Peyer's patch (tissue), 4 donors: ENCODE results near the gene KHDC4. TPM values are rescaled to one million over a fixed set of nuclear protein-coding genes. Genes with fewer than 3 reads are reported as not detected.
A peak's percentile ranks its signal among the peaks of the same experiment; 100 is the strongest.

Experiments
- DNase-seq, 3 donors: peaks; one replicate each; pipeline ENCODE4 v3.0.0-alpha.2; 2017 to 2019
- H3K27ac ChIP-seq, 4 donors: fragments of 200-600 bp; sonication (generic); one replicate each; pipeline ENCODE4 v1.5.1; 2016 to 2019
- H3K27me3 ChIP-seq, 2 donors: fragments of 200-600 bp; sonication (generic); one replicate each; pipeline ENCODE4 v1.5.1; 2019
- H3K36me3 ChIP-seq, 3 donors: fragments of 200-600 bp; sonication (generic); one replicate each; pipeline ENCODE4 v1.5.1; 2016 to 2019
- H3K4me1 ChIP-seq, 4 donors: fragments of 200-600 bp; sonication (generic); one replicate each; pipeline ENCODE4 v1.5.1; 2016 to 2019
- H3K4me3 ChIP-seq, 4 donors: fragments of 200-600 bp; sonication (generic); 1 replicate in 3 of 4; 2 replicates in 1 of 4; pipeline ENCODE4 v1.5.1; 2016 to 2019; ENCODE audit warnings: mild to moderate bottlenecking in 1 of 4
- H3K9me3 ChIP-seq, 4 donors: fragments of 200-600 bp; sonication (generic); one replicate each; pipeline ENCODE4 v1.5.1; 2016 to 2019; ENCODE audit warnings: mild to moderate bottlenecking in 1 of 4
- POLR2A ChIP-seq, 2 donors: fragments of 450-650 bp; IDR thresholded peaks; one replicate each; pipeline ENCODE4 v1.5.1; 2017; ENCODE audit warnings: antibody characterized with exemption in 2 of 2, mild to moderate bottlenecking in 2 of 2, moderate library complexity in 2 of 2
- total RNA-seq, 4 donors: library from RNA; depleted of rRNA; stranded (reverse); fragments of >200 nt; gene quantifications; one replicate each; pipeline ENCODE4 v1.1.0, GENCODE V29; 2016
- TF ChIP-seq, protein P1 (sequence below), 6 experiments: fragments of 450-650 bp in 4 of 6; fragments of 200-600 bp in 2 of 6; sonication (generic) in 1 of 6; IDR thresholded peaks; one replicate each; pipeline ENCODE4 v1.5.1; 2017 to 2019; ENCODE audit warnings: antibody characterized with exemption in 6 of 6, mild to moderate bottlenecking in 3 of 6, moderate library complexity in 1 of 6

Gene KHDC4
- total RNA-seq, result 100 to 1,000 TPM in 2 of 4 donors, 10 to 100 TPM in 2; 71.5 to 146 (median 96.4) TPM

- peaks cover 0 to 26% (median 0%) of the 10 kb centered on the region in 3 donors for H3K36me3 ChIP-seq
- TF ChIP-seq POLR2A (IDR thresholded peaks at IDR 0.05), result peak; percentile 99
- TF ChIP-seq, protein P1, sequence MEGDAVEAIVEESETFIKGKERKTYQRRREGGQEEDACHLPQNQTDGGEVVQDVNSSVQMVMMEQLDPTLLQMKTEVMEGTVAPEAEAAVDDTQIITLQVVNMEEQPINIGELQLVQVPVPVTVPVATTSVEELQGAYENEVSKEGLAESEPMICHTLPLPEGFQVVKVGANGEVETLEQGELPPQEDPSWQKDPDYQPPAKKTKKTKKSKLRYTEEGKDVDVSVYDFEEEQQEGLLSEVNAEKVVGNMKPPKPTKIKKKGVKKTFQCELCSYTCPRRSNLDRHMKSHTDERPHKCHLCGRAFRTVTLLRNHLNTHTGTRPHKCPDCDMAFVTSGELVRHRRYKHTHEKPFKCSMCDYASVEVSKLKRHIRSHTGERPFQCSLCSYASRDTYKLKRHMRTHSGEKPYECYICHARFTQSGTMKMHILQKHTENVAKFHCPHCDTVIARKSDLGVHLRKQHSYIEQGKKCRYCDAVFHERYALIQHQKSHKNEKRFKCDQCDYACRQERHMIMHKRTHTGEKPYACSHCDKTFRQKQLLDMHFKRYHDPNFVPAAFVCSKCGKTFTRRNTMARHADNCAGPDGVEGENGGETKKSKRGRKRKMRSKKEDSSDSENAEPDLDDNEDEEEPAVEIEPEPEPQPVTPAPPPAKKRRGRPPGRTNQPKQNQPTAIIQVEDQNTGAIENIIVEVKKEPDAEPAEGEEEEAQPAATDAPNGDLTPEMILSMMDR (IDR thresholded peaks at IDR 0.05), result peak in 3 of 6 experiments; percentile 30 to 42 (median 30)
- no peaks in the 10 kb centered on the region for H3K27me3 ChIP-seq
- H3K4me3 ChIP-seq, result peak within 1 kb of the TSS; percentile 66 to 79 (median 77)
- peak within 1 kb of the TSS; percentile 83 to 92 (median 91) for H3K27ac ChIP-seq
- H3K9me3 ChIP-seq, result no peaks in the 10 kb centered on the region
- H3K4me1 ChIP-seq, result peaks cover 0 to 43% (median 12%) of the 10 kb centered on the region in 4 donors
- DNase-seq, result peak; percentile 94 to 98 (median 95)
Observed at GRCh38 chr1:155934097-155934935, at the start of gene KHDC4. Gene KHDC4 (minus strand): TSS chr1:155934413. CDS start chr1:155934373, 40 bp downstream.

GRCh38 chr1:155983191-155984024 is 49.2 kb upstream of the KHDC4 start:
- no peaks in the 10 kb centered on the region for H3K27me3 ChIP-seq
- peak overlapping the region; percentile 44 to 99 (median 97) for H3K27ac ChIP-seq
- no peaks in the 10 kb centered on the region for H3K36me3 ChIP-seq
- no peak overlapping the region for H3K4me3 ChIP-seq
- H3K9me3 ChIP-seq, result no peaks in the 10 kb centered on the region
- TF ChIP-seq, protein P1 (IDR thresholded peaks at IDR 0.05), result peak in 4 of 6 experiments; percentile 14 to 29 (median 23)
- no peak for TF ChIP-seq POLR2A (IDR thresholded peaks at IDR 0.05)
- peak in 2 of 3 donors; percentile 68 to 75 for DNase-seq
- H3K4me1 ChIP-seq, result peaks cover 5 to 42% (median 26%) of the 10 kb centered on the region in 4 donors

DNA sequence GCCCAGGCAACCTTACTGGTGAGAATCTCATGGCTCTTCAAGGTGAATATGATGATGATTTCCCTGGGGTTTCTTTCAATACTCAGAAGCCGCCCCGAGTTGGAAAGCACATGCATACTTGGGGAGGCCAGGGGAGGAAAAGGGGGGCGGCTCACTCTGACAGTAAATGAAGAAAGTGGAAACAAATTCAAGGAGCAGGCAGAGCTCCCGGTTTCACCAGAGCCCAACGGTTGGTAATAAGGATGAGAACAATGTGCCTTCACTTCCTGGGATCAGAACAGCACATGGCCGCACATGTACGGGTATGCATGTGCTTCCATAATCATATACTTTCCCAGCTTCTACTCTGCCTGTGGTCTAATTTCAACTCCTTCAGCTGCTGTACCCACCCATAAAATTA is 47.9 kb upstream of the KHDC4 start:
- Histone ChIP-seq H3K9me3 (no peaks in the 10 kb centered on the region), H3K36me3 (no peaks in the 10 kb centered on the region), H3K27me3 (no peaks in the 10 kb centered on the region), H3K4me1 (peaks cover 5 to 46% (median 26%) of the 10 kb centered on the region in 4 donors), H3K27ac (peak overlapping the region; percentile 90 to 99 (median 97)), H3K4me3 (no peak overlapping the region)
- TF ChIP-seq, protein P1 (IDR thresholded peaks at IDR 0.05), result no peak
- TF ChIP-seq POLR2A (IDR thresholded peaks at IDR 0.05), result no peak
- no peak for DNase-seq

DNA sequence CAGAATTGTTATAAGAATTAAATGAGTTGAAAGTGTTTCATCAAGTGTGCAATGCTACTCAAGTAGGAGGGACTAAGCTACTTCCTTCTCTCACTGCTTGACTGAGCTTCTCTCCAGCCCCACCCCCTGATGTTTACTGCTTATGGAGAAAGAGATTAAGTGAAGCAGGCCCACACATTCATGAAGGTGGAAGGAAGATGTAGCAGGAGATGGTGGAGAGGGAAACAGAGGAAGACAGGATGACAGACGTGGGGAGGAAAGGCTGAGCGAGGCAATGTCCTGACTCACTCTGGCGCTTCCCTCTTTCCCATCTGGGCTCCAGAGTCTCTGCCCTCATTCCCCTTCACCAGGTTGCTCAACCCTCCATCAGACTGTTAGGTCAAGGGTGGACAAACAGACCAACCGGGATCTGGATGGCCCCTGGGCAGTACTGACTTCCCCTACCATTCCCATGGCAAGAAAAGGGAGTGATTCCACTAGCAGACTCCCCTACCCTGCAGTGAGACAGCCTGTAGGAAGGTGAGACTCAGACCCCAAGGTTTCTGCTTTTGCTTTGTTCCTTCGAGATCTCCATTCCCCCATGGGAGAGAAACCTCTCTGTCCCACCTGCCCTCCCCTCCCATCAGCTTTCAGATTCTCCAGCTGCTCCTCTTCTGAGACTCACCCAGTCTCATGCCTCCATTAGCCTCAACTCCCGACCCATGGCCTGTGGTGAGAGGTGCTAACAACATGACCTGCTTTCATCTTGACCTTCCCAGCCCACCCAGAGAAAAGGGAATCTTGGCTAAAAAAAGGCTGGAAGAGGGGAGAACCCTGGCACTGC is 47.3 kb upstream of the KHDC4 start:
- Histone ChIP-seq H3K27ac (peak overlapping the region; percentile 90 to 99 (median 97)), H3K4me3 (peak overlapping the region in 1 of 4 donors; percentile 12), H3K27me3 (no peaks in the 10 kb centered on the region), H3K9me3 (no peaks in the 10 kb centered on the region), H3K4me1 (peaks cover 5 to 52% (median 26%) of the 10 kb centered on the region in 4 donors), H3K36me3 (no peaks in the 10 kb centered on the region)
- no peak for TF ChIP-seq POLR2A (IDR thresholded peaks at IDR 0.05)
- TF ChIP-seq, protein P1 (IDR thresholded peaks at IDR 0.05), result no peak
- DNase-seq, result peak in 2 of 3 donors; percentile 82 to 84
